Measurements from ENCODE around the gene CA12.
A peak's percentile ranks its signal among the peaks of the same experiment; 100 is the strongest.

Gene CA12

DNA sequence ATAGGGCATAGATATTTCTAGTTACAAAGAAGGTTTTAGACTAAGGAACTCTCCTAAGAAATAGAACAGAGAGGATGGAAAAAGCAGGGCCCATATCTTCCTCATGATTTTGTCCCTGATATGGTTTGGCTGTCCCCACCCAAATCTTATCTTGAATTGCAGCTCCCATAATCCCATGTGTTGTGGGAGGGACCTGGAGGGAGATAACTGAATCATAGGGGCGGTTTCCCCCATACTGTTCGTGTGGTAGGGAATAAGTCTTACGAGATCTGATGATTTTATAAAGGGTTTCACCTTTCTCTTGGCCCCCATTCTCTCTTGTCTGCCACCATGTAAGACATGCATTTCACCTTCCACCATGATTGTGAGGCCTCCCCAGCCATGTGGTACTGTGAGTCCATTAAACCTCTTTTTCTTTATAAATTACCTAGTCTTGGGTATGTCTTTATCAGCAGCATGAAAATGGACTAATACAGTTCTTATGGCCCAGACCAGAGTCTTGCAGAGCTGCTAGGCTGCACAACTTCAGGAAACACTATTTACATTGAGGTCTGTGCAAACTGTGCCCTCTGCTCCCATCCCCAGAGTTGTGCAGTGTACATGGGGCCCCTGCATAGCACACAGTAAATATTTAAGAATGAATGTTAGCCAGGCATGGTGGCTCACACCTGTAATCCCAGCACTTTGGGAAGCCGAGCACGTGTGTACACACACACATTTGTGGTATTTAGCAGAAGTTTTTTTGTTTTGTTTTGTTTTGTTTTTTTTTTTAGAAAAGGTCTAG lies 20.3 kb upstream of the CA12 start:
- DNase-seq = no peak

DNA sequence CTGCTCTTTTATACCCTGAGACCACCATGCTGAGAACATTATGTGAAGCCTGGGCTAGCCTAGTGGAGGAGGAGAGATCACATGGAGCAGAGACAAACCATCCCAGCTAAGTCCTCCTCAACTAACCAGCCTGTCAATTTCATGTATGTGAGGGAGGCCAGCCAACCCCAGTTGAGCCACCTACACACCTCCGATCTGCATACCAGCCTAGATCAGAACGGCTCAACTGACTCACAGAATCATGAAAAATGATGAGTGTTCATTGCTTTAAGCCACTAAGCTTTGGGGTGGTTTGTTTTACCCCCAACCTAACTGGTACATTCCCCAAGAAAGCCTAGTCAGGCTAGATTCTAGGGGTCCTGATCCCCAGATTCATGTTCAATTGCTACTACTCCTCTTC lies 19.4 kb upstream of the CA12 start:
- DNase-seq = no peak

DNA sequence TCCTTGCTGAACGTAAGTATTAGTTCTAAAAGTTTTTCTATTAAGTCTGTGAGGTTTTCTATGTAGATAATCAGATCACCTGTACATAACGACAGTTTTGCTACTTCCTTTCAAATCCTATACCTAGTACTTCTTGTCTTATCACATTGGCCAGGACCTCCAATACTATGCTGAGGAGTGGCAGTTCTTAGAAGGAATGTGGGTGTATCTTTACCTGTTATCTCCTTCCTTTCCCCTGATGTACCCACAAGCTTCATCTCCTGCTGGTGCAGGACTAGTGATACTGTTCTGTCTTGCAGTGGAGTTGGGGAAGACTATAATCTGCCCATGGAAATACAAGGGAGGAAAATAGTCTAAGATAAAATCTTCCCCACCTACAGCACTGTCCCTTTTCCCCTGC lies 16.8 kb upstream of the CA12 start:
- DNase-seq = no peak

DNA sequence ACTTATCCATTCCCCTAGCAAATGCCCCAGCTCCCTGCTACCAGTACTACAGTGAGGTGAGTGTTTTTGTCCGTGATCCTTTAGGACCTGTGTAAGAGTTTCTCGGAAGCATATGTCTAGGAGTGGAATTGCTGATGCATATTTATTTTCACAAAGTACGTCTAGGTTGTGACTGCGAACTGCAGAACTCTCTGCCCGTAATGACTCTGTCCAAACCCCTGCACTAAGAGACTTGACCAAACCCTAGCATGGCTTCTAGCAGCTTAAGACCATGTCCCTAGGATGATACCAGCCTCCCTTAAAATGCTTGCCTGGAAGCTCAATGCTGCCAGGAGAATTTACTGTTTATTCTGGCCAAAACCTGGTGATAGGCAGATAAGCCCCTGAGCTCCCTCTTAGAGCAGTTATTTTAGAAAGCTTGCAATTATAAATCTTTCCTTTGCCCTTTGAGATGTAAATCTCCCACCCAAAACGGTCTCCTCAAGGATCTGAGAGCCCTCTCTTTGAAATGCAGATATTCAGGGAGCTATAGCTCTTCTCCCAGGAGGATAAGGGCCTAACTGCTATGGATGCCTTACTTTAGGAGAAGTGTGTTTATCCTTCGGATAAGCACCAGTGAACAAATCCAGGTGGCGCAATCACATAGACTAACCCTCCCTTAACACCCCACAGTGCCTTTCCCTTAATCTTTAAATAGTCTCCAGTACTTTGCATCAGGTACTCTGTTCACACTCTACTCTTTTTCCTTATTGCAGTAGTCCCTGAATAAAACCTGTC lies 14.7 kb upstream of the CA12 start:
- DNase-seq = peak; percentile 3

DNA sequence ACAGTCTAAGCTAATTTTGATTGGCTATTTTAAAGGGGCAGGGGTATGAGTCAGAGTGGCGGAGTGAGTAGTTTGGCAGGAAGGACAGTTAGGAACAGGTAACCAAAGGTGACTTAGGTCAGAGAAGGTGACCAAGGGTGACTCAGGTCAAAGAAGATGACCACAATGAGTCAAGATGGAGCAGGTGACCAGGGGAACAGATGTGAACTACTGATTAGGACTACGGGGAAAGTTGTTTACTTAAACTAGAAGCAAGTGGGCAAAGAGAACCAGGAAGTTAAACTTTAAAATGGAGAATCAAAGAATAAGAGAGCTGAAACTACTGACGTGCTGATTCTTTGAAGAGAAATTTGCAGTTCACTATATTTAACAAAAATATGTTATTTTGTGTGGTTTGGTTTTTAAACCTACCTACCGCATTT lies 14.1 kb upstream of the CA12 start:
- DNase-seq = no peak

DNA sequence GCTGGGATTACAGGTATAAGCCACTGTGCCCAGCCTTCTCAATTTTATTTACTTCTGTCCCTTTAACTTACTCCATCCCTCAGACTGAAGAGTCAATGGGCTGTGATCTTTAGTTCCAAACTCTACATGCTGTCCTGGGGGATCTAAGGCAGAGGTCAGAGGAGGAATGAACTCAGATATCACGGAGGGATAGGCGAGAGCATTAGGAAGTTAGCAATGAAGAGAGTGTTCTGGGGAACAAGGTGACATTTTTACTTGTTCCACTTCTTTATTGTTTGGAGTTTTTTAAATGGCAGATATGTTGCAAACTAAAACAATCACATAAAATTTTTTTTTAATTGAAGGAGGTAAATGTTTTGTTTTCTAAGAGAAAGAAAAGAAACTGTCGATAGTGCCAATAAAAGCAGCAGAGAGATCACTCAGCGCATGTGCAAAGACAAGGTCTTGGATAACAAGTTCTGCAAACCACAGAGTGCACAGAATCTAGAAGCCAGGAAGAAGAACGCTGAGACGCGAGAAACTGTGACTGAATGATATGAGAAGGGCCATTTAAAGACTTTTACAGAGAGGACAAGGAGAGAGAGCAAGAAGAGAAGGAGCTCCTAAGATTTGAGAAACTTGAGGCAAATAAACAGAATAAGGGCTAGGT lies 10.8 kb upstream of the CA12 start:
- DNase-seq = no peak

DNA sequence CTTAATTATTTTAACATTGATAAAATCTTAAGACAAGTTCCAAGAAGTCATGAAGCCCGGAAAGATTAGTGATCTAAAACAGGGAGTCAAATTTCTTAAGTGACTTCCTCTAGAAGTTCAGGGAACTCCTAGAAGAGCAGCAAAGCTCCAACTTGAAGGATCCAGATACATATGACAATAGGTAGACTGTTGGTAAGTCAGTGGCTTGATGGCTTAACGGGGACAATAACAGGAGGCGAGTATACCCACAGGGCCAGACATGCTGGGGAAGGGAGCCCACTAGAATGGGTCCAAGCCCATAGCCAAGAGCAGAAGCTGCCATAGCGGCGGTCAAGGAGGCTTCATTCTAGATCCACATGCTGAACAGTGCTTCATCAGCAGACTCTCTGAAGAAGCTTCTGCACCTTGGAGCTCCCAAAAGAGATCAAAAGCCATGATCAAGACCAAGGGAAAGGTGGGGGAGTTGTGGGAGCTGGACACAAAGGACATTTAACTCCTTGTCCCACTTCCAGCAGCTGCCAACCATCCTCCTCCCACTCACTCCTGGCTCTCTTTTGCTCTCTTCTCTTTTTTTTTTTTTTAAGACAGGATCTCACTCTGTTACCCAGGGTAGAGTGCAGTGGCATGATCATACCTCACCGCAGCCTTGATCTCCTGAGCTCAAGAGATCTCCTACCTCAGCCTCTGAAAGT lies 10.2 kb upstream of the CA12 start:
- no peak for DNase-seq

DNA sequence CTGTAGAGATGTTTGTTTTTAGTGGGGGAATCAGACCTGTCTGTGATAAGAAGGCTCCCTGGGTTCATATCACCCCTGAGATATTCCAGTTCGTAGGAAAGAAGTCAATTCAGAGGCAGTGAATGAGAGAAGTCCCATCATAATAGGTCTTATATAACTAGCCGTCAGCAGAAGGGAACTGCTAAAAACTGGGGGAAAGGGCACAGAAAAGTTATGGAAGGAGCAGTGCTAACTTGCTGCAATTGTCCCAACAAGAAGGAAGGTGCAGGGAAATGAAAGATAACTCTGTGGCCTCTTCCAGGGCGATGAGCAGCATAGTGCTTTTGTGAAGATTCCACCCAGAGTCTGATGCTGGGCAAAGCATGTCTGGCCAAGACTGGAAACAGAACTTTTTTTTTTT lies 9.0 kb upstream of the CA12 start:
- no peak for DNase-seq

GRCh38 chr15:63389902-63390670 lies 8.4 kb upstream of the CA12 start:
- peak; percentile 30 for DNase-seq

- DNase-seq = peak; percentile 32
Measured at GRCh38 chr15:63388511-63388910, 6.9 kb upstream of the CA12 start.

DNA sequence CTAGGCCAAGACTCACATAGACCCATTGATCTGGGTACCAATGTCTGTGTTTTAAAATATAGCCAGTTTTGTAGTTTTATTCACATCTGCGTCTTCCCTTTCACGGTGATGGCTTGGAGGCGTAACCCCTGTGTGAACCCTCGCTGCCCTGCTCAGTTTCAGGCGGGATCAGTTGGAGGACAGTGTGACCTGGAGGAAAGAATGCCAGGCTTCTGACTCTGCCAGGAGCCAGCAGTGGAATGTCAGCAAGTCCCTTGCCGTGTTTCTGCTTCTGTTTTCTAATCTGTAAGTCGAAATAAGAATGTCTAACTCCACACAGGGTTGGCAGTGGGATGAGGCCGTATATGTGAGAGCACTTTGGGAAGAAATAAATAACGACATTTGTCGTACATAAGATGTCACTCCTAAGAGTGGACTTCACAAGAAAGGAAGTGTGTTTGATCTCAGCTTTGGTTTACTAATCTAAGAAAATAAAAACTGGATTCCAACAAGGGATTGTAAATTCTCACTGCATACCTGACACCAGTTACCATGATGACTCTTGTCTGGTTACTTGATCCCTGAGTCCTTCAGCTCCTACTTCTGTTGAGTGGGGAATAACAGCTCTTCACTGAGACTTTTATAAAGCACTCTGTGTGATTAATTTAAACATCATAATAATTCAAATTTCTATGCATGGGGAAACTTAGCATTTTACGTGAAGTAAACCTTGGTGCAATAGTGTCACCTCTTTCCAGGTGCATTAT lies 6.3 kb upstream of the CA12 start:
- DNase-seq = peak; percentile 34

- no peak for DNase-seq
Measured at GRCh38 chr15:63385911-63386531, 4.4 kb upstream of the CA12 start.

DNA sequence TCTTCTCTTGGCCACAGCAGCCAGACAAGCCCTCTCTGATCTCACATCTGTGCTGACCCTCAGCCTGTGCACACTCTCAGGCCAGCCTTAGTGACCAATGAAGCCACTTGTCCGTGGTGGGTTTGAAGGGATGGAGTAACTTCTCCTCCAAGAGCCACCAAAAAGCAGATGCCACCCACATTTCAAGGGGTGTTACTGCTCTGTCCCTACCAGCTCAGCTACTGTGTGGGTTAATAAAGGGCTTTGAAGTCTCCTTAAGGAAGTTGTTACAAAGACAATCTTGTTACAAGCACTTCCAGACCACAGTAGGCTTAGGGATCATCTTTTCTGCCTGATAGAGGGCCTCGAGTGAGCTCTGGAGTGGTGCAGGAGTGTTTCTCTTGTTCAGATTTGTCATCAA lies 3.3 kb upstream of the CA12 start:
- DNase-seq = no peak

DNA sequence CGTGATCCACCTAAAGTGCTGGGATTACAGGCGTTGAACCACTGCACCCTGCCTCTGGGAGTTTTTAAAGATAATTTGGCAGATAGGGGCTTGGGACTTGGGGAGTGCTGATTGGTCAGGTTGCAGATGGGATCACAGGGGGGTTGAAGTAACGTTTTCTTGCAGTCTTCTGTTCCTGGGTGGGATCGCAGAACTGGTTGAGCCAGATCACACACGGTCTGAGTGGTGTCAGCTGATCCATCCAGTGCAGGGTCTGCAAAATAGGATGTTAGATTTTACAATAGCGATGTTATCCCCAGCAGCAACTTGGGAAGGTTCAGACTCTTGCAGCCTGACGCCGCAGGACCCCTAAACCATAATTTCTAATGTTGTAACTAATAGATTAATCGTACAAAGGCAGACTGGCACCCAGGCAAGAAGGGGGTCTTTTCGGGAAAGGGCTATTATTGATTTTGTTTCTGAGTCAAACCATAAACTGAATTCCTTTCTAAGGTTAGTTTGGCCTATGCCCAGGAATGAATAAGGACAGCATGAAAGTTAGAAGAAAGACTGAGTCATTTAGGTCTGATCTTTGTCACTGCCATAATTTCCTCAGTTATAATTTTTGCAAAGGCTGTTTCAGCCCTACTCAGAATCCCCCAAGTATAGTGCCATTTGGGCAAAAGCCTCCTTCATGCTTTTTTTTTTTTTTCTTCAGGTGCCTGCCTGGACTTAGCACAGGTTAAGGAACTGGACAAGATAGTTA lies 1.5 kb upstream of the CA12 start:
- DNase-seq = no peak

DNA sequence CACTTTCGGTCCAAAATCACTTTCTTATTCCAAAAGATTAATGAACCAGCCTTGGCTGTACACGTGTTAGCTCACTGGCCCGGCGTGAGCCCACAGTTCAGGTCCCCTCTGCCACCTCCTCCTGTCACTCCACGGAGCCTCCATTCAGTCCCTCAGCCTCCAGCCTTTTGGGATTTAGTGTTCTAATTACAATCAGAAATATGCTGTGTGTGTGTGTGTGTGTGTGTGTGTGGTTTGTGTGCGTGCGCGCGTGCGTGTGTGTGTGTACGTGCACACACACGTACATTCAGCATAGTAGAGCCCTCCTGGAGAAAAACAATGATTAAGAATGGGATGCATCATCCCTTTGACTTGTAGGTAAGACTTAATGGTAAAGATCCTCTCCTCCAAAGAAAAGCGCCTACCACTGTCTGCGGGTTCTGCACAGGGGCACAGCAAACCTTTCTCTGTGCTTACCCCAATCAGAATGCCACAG lies 801 bp downstream of the CA12 start:
- DNase-seq = no peak

DNA sequence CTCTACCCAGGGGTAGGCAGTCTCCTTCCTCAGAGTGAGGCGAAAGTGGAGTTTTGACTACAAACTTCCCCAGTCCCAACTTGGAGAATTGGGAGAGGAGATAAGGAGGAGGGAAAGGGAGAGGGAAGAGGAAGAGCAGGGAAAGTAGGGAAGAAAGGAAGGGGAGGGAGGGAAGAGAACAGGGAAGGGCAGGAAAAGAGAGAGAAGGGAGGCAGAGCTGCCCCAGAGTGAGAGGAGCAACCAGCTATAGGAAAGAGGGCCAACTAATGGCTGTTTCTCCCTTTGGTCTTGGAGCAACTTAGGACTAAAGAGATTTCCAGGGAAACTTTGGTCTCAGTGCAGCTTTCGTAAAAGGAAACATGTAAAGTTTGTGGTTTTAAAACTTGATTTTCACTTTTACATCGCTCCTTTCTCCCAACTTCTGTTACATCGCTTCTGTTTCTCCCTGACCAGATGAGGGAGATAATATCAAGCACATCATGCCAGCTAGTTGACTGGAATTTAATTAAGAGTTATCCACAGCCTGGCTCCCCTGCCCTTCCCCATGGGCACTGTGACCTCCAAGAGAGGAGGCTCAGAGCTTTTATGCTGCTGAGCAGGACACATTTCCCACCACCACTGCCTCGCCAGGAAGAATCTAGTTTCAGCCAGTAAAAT lies 1.4 kb downstream of the CA12 start:
- no peak for DNase-seq

GRCh38 chr15:63379492-63380150 lies 2.0 kb downstream of the CA12 start:
- no peak for DNase-seq

DNA sequence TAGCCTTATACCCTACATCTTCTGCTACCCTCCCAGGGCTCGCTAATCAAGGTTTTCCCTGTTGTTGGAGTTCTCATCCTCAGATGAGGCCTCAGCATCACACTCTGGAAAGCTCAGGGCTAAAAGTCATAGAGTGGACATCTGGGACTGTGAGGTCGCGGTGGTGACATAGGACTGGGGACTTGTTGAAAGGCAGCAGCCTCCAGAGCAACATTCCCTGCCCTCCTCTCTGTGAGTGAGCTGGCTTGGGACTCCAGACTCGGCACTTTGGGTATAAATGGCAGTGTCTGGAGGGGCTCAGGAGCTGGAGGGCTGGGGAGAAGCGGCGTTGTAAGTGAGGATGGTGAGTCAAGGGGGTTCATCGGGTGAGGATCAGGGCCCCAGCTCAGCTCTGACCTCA lies 2.7 kb downstream of the CA12 start:
- DNase-seq = no peak
